Thoracic aorta (tissue), 2 donors: ENCODE data around the gene CALHM3. TPM values are rescaled to one million over a fixed set of nuclear protein-coding genes. Genes with fewer than 3 reads are reported as not detected.
A peak's percentile ranks its signal among the peaks of the same experiment; 100 is the strongest.

Experiments
- ATAC-seq: fragments of 150-250 bp; one replicate; pipeline ENCODE4 v1.8.0; 2017; ENCODE audit warnings: low read depth; ENCODE audit not compliant: insufficient number of reproducible peaks, low FRiP score
- DNase-seq: peaks from one replicate; pipeline ENCODE4 v3.0.0-alpha.2; 2020; ENCODE audit warnings: low spot score
- H3K27ac ChIP-seq, 2 donors: fragments of 200-600 bp; sonication (generic); 1 replicate in 1 of 2; 2 replicates in 1 of 2; pipeline ENCODE4 v1.5.1; 2016; ENCODE audit warnings: mild to moderate bottlenecking in 2 of 2, moderate library complexity in 2 of 2
- H3K27me3 ChIP-seq: fragments of 200-600 bp; sonication (generic); replicated peaks from 2 replicates; pipeline ENCODE4 v1.6.0; 2016; ENCODE audit warnings: mild to moderate bottlenecking; ENCODE audit not compliant: insufficient read depth
- H3K36me3 ChIP-seq: fragments of 200-600 bp; sonication (generic); one replicate; pipeline ENCODE4 v1.5.1; 2016
- H3K4me1 ChIP-seq, 2 donors: fragments of 200-600 bp; sonication (generic); 1 replicate in 1 of 2; 2 replicates in 1 of 2; pipeline versions ENCODE4 v1.5.1 to v1.6.0; 2016; ENCODE audit warnings: low read depth in 2 of 2, mild to moderate bottlenecking in 1 of 2; ENCODE audit not compliant: control insufficient read depth in 1 of 2
- H3K4me3 ChIP-seq: fragments of 200-600 bp; sonication (generic); 2 replicates; pipeline ENCODE4 v1.5.1; 2016; ENCODE audit warnings: mild to moderate bottlenecking
- H3K9me3 ChIP-seq: fragments of 200-600 bp; sonication (generic); 2 replicates; pipeline ENCODE4 v1.5.1; 2016
- total RNA-seq, 2 donors: library from RNA; depleted of rRNA; stranded (reverse); fragments of >200 nt; gene quantifications; one replicate each; pipeline versions ENCODE4 v1.1.0 to v1.2.3, GENCODE V29; 2016
- TF ChIP-seq, protein P1 (sequence below): fragments of 200-600 bp; sonication (generic); IDR thresholded peaks from one replicate; pipeline ENCODE4 v1.5.1; 2019; ENCODE audit warnings: antibody characterized with exemption

Gene CALHM3
- total RNA-seq, 2 donors from 2014 or later, result not detected

DNA sequence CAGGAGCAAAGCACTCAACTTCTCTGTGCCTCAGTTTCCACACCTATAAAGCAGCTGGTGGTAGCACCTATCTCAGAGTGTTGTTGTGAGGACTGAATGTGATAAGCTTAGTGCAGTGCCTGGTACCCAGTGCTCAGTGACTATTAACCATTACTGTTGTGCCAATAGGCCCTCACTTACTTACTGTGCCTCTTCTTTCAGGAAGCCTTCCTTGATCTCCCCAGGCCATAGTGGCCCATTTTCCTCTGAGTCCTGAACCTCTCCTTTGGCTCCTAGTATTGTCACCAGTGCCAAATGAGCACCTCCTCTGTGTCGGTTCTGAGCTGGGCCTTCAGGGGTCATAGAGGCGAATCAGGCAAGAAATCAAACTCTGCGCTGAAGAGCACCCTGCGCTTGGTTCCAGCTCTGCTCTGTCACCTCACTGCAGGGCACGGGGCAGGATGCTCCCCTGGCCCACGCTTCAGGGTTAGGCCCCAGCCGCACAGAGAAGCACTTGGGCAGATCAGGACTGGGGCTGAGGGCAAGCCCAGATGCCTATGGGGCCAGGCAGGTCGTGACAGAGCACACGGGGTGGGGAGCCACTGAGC is 22.9 kb downstream of the CALHM3 start:
- DNase-seq, result no peak
- no peak overlapping the region for H3K4me3 ChIP-seq
- TF ChIP-seq, protein P1, sequence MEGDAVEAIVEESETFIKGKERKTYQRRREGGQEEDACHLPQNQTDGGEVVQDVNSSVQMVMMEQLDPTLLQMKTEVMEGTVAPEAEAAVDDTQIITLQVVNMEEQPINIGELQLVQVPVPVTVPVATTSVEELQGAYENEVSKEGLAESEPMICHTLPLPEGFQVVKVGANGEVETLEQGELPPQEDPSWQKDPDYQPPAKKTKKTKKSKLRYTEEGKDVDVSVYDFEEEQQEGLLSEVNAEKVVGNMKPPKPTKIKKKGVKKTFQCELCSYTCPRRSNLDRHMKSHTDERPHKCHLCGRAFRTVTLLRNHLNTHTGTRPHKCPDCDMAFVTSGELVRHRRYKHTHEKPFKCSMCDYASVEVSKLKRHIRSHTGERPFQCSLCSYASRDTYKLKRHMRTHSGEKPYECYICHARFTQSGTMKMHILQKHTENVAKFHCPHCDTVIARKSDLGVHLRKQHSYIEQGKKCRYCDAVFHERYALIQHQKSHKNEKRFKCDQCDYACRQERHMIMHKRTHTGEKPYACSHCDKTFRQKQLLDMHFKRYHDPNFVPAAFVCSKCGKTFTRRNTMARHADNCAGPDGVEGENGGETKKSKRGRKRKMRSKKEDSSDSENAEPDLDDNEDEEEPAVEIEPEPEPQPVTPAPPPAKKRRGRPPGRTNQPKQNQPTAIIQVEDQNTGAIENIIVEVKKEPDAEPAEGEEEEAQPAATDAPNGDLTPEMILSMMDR, result no peak

DNA sequence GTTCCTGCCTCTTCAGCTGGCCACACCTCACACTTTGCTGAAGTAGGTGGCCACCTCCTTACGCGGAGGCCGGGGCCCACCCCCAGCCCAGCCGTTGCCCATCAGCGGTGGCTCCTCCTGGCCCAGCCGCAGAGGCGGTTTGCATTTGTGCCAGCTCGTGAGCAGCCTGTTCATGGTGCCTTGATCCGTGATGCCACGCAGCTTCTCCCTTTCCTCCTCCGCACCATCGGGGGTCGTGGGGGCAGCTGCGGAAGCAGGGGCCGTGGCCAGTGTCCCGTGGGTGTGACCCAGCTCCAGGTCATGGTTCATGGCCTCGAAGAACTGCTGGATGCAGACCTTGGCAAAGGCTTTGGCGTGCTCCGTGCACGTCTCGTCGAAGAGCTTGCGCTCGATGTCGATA is 23.8 kb downstream of the CALHM3 start:
- Histone ChIP-seq H3K9me3 (no peaks in the 10 kb centered on the region), H3K27ac (no peak overlapping the region), H3K4me3 (no peak overlapping the region), H3K4me1 (peaks cover 11 to 14% of the 10 kb centered on the region in 2 donors), H3K36me3 (no peaks in the 10 kb centered on the region), H3K27me3 (no peaks in the 10 kb centered on the region)
- ATAC-seq (no peak), DNase-seq (no peak)
- TF ChIP-seq, protein P1, result no peak

More for the DNA sequence above, 22.9 kb downstream of the CALHM3 start:
- H3K9me3 ChIP-seq, result no peaks in the 10 kb centered on the region
- no peaks in the 10 kb centered on the region for H3K27me3 ChIP-seq
- no peaks in the 10 kb centered on the region for H3K36me3 ChIP-seq
- no peak overlapping the region for H3K27ac ChIP-seq
- peaks cover 6 to 8% of the 10 kb centered on the region in 2 donors for H3K4me1 ChIP-seq
- ATAC-seq, result no peak

DNA sequence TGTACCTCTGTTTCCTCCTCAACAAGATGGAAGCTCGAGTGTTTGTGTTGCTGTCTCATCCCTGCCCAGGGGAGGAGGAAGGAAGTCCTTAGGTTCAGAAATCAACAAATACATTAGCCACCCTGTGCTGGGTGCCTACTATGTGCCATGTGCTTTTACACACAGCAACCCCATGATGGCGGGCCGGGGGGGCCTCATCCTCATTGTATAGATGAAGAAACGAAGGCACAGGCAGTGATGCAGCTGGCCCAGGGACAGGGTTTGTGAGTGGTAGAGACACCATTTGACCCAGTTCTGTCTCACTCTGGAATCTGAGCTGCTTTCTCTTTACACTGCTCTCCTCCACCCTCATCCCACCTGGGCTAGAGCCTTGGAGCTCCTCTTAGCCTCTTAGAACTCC is 25.0 kb downstream of the CALHM3 start:
- H3K27ac ChIP-seq, result no peak overlapping the region
- TF ChIP-seq, protein P1, result no peak
- ATAC-seq, result no peak

DNA sequence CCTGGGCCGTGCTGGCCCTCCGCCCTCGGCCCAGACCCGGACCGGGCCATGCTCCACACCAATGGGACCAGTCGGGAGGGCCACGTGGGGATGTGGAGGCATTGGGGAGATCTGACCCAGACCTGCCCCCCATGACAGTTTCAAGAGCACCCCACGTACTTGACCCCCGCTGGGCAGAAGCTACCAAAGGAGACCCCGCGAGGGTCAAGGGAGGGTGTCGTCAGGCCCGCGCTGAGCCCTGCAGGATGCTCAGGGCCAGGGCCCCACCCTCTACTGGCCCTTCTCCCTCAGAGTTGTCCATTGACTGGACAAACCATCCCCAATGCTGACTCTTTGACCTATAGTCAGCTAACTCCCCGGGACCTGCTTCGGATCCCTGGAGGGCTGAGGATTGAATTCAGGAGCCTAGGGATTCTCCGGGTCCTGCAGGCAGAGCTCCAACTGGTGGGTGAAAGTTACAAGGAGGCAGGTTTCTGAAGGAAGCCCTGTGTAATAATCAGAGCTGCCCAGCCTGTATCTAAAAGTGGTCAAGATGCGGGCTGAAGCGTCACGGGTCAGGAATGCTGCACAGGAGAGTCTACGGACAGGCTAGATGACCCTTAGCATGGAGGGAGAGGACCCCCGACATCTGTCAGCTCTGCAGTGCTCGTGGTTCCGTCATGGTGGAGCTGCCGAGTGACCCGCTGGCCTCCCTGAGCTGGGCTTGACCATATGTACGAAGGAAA is 26.4 kb downstream of the CALHM3 start:
- TF ChIP-seq, protein P1, result no peak
- H3K27ac ChIP-seq, result peak overlapping the region; percentile 93 to 96
- DNase-seq, result no peak
- no peaks in the 10 kb centered on the region for H3K27me3 ChIP-seq
- peak overlapping the region; percentile 91 for H3K4me3 ChIP-seq
- H3K36me3 ChIP-seq, result peaks cover 19% of the 10 kb centered on the region
- peaks cover 36 to 39% of the 10 kb centered on the region in 2 donors for H3K4me1 ChIP-seq
- H3K9me3 ChIP-seq, result no peaks in the 10 kb centered on the region
- no peak for ATAC-seq

More for the DNA sequence above, 25.0 kb downstream of the CALHM3 start:
- peaks cover 22 to 26% of the 10 kb centered on the region in 2 donors for H3K4me1 ChIP-seq
- no peaks in the 10 kb centered on the region for H3K27me3 ChIP-seq
- peaks cover 11% of the 10 kb centered on the region for H3K36me3 ChIP-seq
- no peak overlapping the region for H3K4me3 ChIP-seq
- H3K9me3 ChIP-seq, result no peaks in the 10 kb centered on the region
- DNase-seq, result no peak

DNA sequence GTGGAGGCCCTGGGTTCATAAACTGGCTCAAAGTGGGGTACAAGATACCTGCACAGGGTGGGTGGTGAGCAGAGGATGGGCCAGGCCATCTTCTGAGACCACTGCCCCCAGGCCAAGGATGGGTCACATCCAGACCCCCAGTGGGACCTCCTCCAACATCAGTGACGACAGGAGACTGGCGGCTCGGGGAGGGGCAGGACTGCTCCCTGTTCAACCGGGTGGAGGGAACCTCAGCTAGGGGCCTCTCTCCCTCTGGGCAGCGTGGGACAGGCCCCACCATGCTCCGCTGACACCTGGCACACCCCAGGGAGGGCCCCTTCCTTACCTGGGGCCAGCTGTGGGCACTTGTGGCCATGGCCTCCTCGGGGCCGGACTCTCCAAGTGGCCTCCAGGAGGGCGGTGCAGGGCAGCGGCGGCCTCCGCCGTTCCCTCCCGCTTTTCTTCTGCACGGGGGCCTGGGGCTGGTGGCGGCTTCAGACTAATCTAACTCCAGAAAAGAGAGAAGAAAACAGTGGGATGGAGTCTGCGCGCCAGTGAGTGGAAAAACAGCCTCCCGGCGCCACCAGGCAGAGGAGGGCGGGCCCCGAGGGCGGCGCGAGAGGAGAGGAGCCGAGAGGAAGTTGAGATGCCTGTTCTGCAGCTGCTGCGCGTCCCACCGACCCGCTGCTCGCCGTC is 27.1 kb downstream of the CALHM3 start, which contains the start of gene CALHM2:
TSS of gene CALHM2 (minus strand) at position 540 of the 675 bp plus-strand sequence. CDS start 2,429 bp downstream, outside the sequence.
- DNase-seq, result no peak

More for the DNA sequence above, 27.1 kb downstream of the CALHM3 start, which contains the start of gene CALHM2:
- no peaks in the 10 kb centered on the region for H3K9me3 ChIP-seq
- peak within 1 kb of the TSS; percentile 91 for H3K4me3 ChIP-seq
- peaks cover 40 to 46% of the 10 kb centered on the region in 2 donors for H3K4me1 ChIP-seq
- peaks cover 25% of the 10 kb centered on the region for H3K36me3 ChIP-seq
- TF ChIP-seq, protein P1, result no peak
- ATAC-seq, result no peak
- peak within 1 kb of the TSS; percentile 93 to 96 for H3K27ac ChIP-seq
- H3K27me3 ChIP-seq, result no peaks in the 10 kb centered on the region
